ENCODE measurements around the gene RIMBP2.

DNA sequence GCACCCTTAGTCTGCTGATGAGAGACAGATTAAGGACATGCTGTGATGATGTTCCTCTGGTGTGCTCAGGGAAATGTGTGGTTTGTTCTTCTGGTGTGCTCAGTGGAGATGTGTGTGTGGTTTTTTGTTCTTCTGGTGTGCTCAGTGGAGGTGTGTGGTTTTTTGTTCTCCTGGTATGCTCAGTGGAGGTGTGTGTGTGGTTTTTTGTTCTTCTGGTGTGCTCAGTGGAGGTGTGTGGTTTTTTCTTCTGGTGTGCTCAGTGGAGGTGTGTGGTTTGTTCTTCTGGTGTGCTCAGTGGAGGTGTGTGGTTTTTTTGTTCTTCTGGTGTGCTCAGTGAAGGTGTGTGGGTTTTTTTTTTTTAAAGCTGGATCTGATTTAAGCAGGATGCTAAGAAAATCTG lies 363.0 kb downstream of the RIMBP2 start:
- TF ChIP-seq, protein P1, sequence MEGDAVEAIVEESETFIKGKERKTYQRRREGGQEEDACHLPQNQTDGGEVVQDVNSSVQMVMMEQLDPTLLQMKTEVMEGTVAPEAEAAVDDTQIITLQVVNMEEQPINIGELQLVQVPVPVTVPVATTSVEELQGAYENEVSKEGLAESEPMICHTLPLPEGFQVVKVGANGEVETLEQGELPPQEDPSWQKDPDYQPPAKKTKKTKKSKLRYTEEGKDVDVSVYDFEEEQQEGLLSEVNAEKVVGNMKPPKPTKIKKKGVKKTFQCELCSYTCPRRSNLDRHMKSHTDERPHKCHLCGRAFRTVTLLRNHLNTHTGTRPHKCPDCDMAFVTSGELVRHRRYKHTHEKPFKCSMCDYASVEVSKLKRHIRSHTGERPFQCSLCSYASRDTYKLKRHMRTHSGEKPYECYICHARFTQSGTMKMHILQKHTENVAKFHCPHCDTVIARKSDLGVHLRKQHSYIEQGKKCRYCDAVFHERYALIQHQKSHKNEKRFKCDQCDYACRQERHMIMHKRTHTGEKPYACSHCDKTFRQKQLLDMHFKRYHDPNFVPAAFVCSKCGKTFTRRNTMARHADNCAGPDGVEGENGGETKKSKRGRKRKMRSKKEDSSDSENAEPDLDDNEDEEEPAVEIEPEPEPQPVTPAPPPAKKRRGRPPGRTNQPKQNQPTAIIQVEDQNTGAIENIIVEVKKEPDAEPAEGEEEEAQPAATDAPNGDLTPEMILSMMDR (IDR thresholded peaks at IDR 0.05) = no peak
- TF ChIP-seq EP300 (IDR thresholded peaks at IDR 0.05) = no peak

Data from tibial nerve (tissue), 4 donors.